Esophagus squamous epithelium (tissue), 5 donors: ENCODE measurements around the gene NOC4L. TPM values are rescaled to one million over a fixed set of nuclear protein-coding genes. Genes with fewer than 3 reads are reported as not detected.

Experiments used
- DNase-seq: peaks from one replicate; lab custom pipeline; 2025; lab: John Stamatoyannopoulos, UW
- H3K27ac ChIP-seq, 4 donors: fragments of 200-600 bp; sonication (generic); one replicate each; pipeline ENCODE4 v1.5.1; 2016 to 2019; ENCODE audit warnings: mild to moderate bottlenecking in 1 of 4
- H3K27me3 ChIP-seq, 4 donors: fragments of 200-600 bp; sonication (generic); 1 replicate in 3 of 4; 2 replicates in 1 of 4; pipeline versions ENCODE4 v1.5.1 to v1.6.0; 2017 to 2021; ENCODE audit warnings: antibody characterized with exemption in 1 of 4
- H3K36me3 ChIP-seq, 3 donors: fragments of 200-600 bp; sonication (generic); one replicate each; pipeline ENCODE4 v1.5.1; 2016 to 2019
- H3K4me1 ChIP-seq, 3 donors: fragments of 200-600 bp; sonication (generic); one replicate each; pipeline ENCODE4 v1.5.1; 2017 to 2019
- H3K4me3 ChIP-seq, 4 donors: fragments of 200-600 bp; sonication (generic); 1 replicate in 3 of 4; 2 replicates in 1 of 4; pipeline ENCODE4 v1.5.1; 2016 to 2019; ENCODE audit warnings: mild to moderate bottlenecking in 2 of 4, moderate library complexity in 1 of 4
- H3K9me3 ChIP-seq, 3 donors: fragments of 200-600 bp; sonication (generic); one replicate each; pipeline ENCODE4 v1.5.1; 2016 to 2019
- POLR2A ChIP-seq, 4 donors: fragments of 450-650 bp; IDR thresholded peaks; one replicate each; pipeline ENCODE4 v1.6.1; 2017; ENCODE audit warnings: antibody characterized with exemption in 4 of 4, mild to moderate bottlenecking in 4 of 4, moderate library complexity in 3 of 4
- WGBS, 2 donors: methylation state at CpG; one replicate each; pipeline ENCODE4 v1.1.5; 2018; 5-methylcytosine and 5-hydroxymethylcytosine counted together
- intact Hi-C: fragments of 100-400 bp; cut with DNase I; formaldehyde crosslinking; loops from one replicate; pipeline ENCODE4 v1.15.0; 2022
- total RNA-seq, 4 donors: library from RNA; depleted of rRNA; stranded (reverse); fragments of >200 nt; gene quantifications; one replicate each; pipeline ENCODE4 v1.1.0, GENCODE V29; 2016
- TF ChIP-seq, protein P1 (sequence below), 6 experiments: fragments of 450-650 bp in 4 of 6; fragments of 200-600 bp in 2 of 6; sonication (generic) in 2 of 6; IDR thresholded peaks; one replicate each; pipeline ENCODE4 v1.5.1; 2016 to 2019; ENCODE audit warnings: antibody characterized with exemption in 6 of 6, mild to moderate bottlenecking in 4 of 6, moderate library complexity in 4 of 6
- donor health status: DM: yes; HTN: yes; CAD: no.

Gene NOC4L
- total RNA-seq, 4 donors from 2014 or later, result 9.6 to 12.1 (median 11.1) TPM

DNA sequence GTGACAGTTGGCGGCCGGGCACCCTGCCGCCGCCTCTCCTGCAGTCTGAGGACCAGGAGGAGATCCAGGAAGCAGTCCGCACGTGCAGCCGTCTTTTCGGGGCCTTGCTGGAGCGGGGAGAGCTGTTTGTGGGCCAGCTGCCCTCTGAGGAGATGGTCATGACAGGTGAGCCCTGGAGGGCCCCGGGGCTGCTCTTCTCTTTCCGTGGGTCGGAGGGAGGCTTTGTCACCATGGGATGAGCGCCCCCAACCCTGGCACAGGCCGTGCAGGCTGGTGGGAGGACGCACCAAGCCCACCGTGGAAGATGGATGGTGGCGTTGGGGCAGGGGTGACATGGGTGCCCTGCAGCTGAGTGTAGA lies 532 bp downstream of the NOC4L start:
- Histone ChIP-seq H3K36me3 (peaks cover 24 to 61% (median 33%) of the 10 kb centered on the region in 3 donors), H3K27me3 (no peaks in the 10 kb centered on the region), H3K4me3 (peak overlapping the region; percentile 81 to 99 (median 92)), H3K4me1 (peaks cover 20 to 43% (median 23%) of the 10 kb centered on the region in 3 donors), H3K9me3 (no peaks in the 10 kb centered on the region), H3K27ac (peak overlapping the region; percentile 87 to 97 (median 92))
- intact Hi-C loops, result no loop called here
- DNase-seq, result no peak
- WGBS, 2 donors, result 20% methylated on average over 1 of the region's 17 CpGs; no CpG with 5 or more reads in 1 of the 2 donors
- TF ChIP-seq, protein P1, sequence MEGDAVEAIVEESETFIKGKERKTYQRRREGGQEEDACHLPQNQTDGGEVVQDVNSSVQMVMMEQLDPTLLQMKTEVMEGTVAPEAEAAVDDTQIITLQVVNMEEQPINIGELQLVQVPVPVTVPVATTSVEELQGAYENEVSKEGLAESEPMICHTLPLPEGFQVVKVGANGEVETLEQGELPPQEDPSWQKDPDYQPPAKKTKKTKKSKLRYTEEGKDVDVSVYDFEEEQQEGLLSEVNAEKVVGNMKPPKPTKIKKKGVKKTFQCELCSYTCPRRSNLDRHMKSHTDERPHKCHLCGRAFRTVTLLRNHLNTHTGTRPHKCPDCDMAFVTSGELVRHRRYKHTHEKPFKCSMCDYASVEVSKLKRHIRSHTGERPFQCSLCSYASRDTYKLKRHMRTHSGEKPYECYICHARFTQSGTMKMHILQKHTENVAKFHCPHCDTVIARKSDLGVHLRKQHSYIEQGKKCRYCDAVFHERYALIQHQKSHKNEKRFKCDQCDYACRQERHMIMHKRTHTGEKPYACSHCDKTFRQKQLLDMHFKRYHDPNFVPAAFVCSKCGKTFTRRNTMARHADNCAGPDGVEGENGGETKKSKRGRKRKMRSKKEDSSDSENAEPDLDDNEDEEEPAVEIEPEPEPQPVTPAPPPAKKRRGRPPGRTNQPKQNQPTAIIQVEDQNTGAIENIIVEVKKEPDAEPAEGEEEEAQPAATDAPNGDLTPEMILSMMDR (IDR thresholded peaks at IDR 0.05), result no peak
- no peak for TF ChIP-seq POLR2A (IDR thresholded peaks at IDR 0.05)

DNA sequence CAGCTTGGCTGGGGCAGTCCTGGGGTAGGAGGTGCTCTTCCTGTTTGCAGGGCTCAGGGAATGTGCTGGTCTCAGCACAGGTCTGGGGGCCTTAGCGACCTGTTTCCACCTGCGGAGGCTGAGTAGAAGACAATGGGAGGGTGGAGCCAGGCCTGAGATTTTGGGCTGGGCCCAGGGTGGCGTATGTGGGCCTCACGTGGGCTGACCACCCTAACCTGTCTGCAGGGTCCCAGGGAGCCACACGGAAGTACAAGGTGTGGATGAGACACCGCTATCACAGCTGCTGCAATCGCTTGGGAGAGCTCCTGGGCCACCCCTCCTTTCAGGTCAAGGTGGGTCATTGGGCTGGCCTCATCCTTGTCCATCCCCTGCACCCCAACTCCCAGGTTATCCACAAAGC lies 1.1 kb downstream of the NOC4L start:
- Histone ChIP-seq H3K27ac (peak overlapping the region in 1 of 4 donors; percentile 95), H3K4me1 (peaks cover 20 to 43% (median 23%) of the 10 kb centered on the region in 3 donors), H3K27me3 (no peaks in the 10 kb centered on the region), H3K4me3 (peak overlapping the region; percentile 81 to 99 (median 92)), H3K9me3 (no peaks in the 10 kb centered on the region), H3K36me3 (peaks cover 19 to 55% (median 28%) of the 10 kb centered on the region in 3 donors)
- DNase-seq, result no peak
- TF ChIP-seq, protein P1 (IDR thresholded peaks at IDR 0.05), result no peak
- TF ChIP-seq POLR2A (IDR thresholded peaks at IDR 0.05), result no peak
- 62 to 76% methylated on average over 3 to 4 of the region's 7 CpGs for WGBS, 2 donors
- intact Hi-C loops, result no loop called here

DNA sequence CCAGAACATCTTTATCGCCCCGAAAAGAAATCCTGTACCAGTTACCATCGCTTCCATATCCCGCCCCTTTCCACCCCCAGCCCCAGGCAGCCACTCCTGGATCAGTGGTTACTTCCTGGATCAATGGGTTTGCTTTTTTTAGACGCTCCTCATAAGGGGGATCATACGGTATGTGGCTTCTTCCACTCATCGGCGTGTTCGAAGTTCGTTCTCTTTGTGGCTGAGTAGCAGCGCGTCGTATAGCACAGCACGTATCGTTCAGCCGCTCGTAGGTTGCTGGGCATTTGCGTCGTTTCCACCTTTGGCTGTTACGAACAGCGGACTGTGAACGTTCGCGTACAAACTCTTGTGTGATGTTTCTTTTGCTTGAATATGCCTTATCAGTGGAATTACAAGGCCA lies 1.8 kb downstream of the NOC4L start:
- WGBS, 2 donors, result 90 to 95% methylated on average over 21 to 24 of the region's 24 CpGs
- H3K4me3 ChIP-seq, result no peak overlapping the region
- H3K36me3 ChIP-seq, result peaks cover 13 to 54% (median 20%) of the 10 kb centered on the region in 3 donors
- no peak overlapping the region for H3K27ac ChIP-seq
- H3K9me3 ChIP-seq, result no peaks in the 10 kb centered on the region
- intact Hi-C loops, result no loop called here
- no peaks in the 10 kb centered on the region for H3K27me3 ChIP-seq
- peaks cover 20 to 43% (median 23%) of the 10 kb centered on the region in 3 donors for H3K4me1 ChIP-seq
- TF ChIP-seq, protein P1 (IDR thresholded peaks at IDR 0.05), result no peak
- DNase-seq, result no peak

DNA sequence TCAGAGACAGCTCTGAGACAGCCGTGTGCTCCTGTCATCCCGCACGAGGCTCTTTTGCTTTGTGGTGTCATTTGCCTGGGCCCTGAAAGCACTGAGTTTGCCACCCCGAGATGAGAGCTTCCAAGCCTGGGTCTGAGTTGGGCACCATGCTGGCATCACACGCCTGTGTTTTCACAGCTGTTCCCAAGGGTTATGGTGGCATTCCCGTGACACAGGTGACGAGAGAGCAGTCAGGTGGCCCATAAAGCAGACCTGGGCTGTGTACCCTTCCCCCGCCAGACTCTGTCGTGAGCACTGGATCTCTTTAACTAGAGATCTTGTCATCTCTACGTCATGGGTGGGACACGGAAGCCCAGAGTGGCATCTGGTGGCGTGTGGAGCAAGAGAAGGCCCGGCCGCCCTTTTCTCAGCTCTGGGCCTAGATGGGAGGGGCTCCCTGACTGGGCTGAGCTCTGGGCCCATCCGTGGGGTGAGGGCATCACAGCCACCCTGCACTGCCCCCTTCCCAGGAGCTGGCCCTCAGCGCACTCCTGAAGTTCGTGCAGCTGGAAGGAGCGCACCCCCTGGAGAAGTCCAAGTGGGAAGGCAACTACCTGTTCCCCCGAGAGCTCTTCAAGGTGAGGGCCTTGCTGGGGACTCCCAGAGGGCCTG lies 2.6 kb downstream of the NOC4L start:
- no peak for DNase-seq
- TF ChIP-seq POLR2A (IDR thresholded peaks at IDR 0.05), result no peak
- TF ChIP-seq, protein P1 (IDR thresholded peaks at IDR 0.05), result no peak
- no peaks in the 10 kb centered on the region for H3K27me3 ChIP-seq
- H3K36me3 ChIP-seq, result peaks cover 13 to 54% (median 19%) of the 10 kb centered on the region in 3 donors
- WGBS, 2 donors, result 86 to 91% methylated on average over 5 to 6 of the region's 19 CpGs
- H3K27ac ChIP-seq, result no peak overlapping the region
- intact Hi-C loops, result no loop called here
- no peaks in the 10 kb centered on the region for H3K9me3 ChIP-seq
- no peak overlapping the region for H3K4me3 ChIP-seq
- peaks cover 20 to 42% (median 23%) of the 10 kb centered on the region in 3 donors for H3K4me1 ChIP-seq
